Psoas muscle (tissue), 8 donors: ENCODE measurements around the gene ZNF524. TPM values are rescaled to one million over a fixed set of nuclear protein-coding genes. Genes with fewer than 3 reads are reported as not detected.

Source experiments
- ATAC-seq, 4 donors: fragments of 200-7000 bp; cut with Tn5 transposase; one replicate each; pipeline ENCODE4 v1.9.1; 2020; ENCODE audit warnings: moderate library complexity in 3 of 4, mild to moderate bottlenecking in 2 of 4
- DNase-seq, 2 donors: peaks; one replicate each; pipeline ENCODE4 v3.0.0-alpha.2; 2020
- H3K27ac ChIP-seq: fragments of 200-600 bp; one replicate; pipeline ENCODE4 v1.8.0; 2022
- H3K27me3 ChIP-seq, 3 donors: fragments of 200-600 bp in 1 of 3; one replicate each; pipeline versions ENCODE4 v1.6.1 to v1.8.0; 2013 to 2022; ENCODE audit warnings: low read length in 2 of 3, mild to moderate bottlenecking in 2 of 3, moderate library complexity in 1 of 3; ENCODE audit not compliant: insufficient read depth in 3 of 3
- H3K36me3 ChIP-seq, 2 donors: fragments of 200-600 bp in 1 of 2; one replicate each; pipeline versions ENCODE4 v1.6.1 to v1.8.0; 2013 to 2022; ENCODE audit warnings: low read depth in 1 of 2, mild to moderate bottlenecking in 1 of 2, moderate library complexity in 1 of 2; ENCODE audit not compliant: insufficient read depth in 1 of 2
- H3K4me1 ChIP-seq: fragments of 200-600 bp; one replicate; pipeline ENCODE4 v1.8.0; 2022
- H3K4me3 ChIP-seq: fragments of 200-600 bp; one replicate; pipeline ENCODE4 v1.8.0; 2022; ENCODE audit warnings: mild to moderate bottlenecking
- H3K9me3 ChIP-seq: fragments of 200-600 bp; one replicate; pipeline ENCODE4 v1.8.0; 2022
- CTCF ChIP-seq: fragments of 200-600 bp; IDR thresholded peaks from one replicate; pipeline ENCODE4 v1.8.0; 2022; ENCODE audit warnings: antibody characterized with exemption
- WGBS, 3 donors: extraction: QIAGEN DNeasy Blood & Tissue Kit; methylation state at CpG; one replicate each; pipeline versions ENCODE4 v1.1.6 to v1.1.7; 2013; 5-methylcytosine and 5-hydroxymethylcytosine counted together
- intact Hi-C, 2 donors: fragments of 100-400 bp; cut with DNase I; formaldehyde crosslinking; loops; one replicate each; pipeline versions ENCODE4 v1.11.0 to v1.14.2; 2022
- polyA plus RNA-seq, 3 donors: library from polyadenylated mRNA; stranded (reverse); fragments of 200-250 nt; gene quantifications; one replicate each; pipeline ENCODE4 v1.2.3, GENCODE V29; 2013
- total RNA-seq, 4 donors: library from RNA; stranded (reverse); fragmentation: NEBNext Ultra II Directional in 2 of 4; extraction: Animal tissue kit (Norgen Biotek cat#: 25700) in 2 of 4; gene quantifications; one replicate each; pipeline versions ENCODE4 v1.2.1 to v1.2.4, GENCODE V29; 2021 to 2023
- donor health status: healthy with polysubstance abuse.
- donor health status: DM: no; HTN: no; CAD: no; lungs with moderate emphysema.
- donor health status: Bipolar disorder and iron deficiency.
- donor health status: healthy.
- donor health status: DM: yes; HTN: yes; CAD: no.
- donor health status: DM: no; HTN: no; CAD: no.
- donor health status: DM: no; HTN: no; CAD: no.
- donor health status: DM: yes; HTN: yes; CAD: no.

The ZNF524 gene
- total and polyA plus RNA-seq, 7 donors: 21.4 to 52.5 (median 32.0) TPM

GRCh38 chr19:55598719-55599467, 1.2 kb upstream of the ZNF524 start:
- Histone ChIP-seq H3K4me1 (peaks cover 20% of the 10 kb centered on the region), H3K27ac (peak overlapping the region; percentile 98), H3K36me3 (peaks cover 0 to 41% of the 10 kb centered on the region in 2 donors), H3K4me3 (peak overlapping the region; percentile 72), H3K9me3 (no peaks in the 10 kb centered on the region), H3K27me3 (no peaks in the 10 kb centered on the region)
- ATAC-seq (peak; percentile 80 to 85 (median 83)), DNase-seq (peak; percentile 93 to 97)
- intact Hi-C loops: loop anchor here in 1 of 2 donors (5.0 kb wide), 1 partner anchor 52 kb away; the partner anchor contains the start of gene SBK3
- WGBS, 3 donors: 5 to 6% (median 6%) methylated on average over 24 to 26 of the region's 26 CpGs
- TF ChIP-seq CTCF: no peak

- peak; percentile 99 for DNase-seq
- Histone ChIP-seq H3K9me3 (no peaks in the 10 kb centered on the region), H3K4me1 (peaks cover 24% of the 10 kb centered on the region), H3K27me3 (no peaks in the 10 kb centered on the region), H3K4me3 (peak within 1 kb of the TSS; percentile 72), H3K27ac (peak within 1 kb of the TSS; percentile 98), H3K36me3 (peaks cover 0 to 41% of the 10 kb centered on the region in 2 donors)
- WGBS, 3 donors: 0% methylated on average over 20 to 23 of the region's 23 CpGs
- intact Hi-C loops: loop anchor here in 1 of 2 donors (5.0 kb wide), 1 partner anchor 52 kb away; the partner anchor contains the start of gene SBK3
- ATAC-seq: peak; percentile 80 to 89 (median 83)
- no peak for TF ChIP-seq CTCF
Measured at GRCh38 chr19:55599468-55599841, 633 bp upstream of the ZNF524 start, which contains the start of gene FIZ1. TSS of gene FIZ1 (minus strand) at chr19:55599517. CDS start at chr19:55597865, 1,652 bp downstream.

GRCh38 chr19:55600662-55601028, 557 bp downstream of the ZNF524 start:
- no peak for TF ChIP-seq CTCF
- WGBS, 3 donors: 5 to 8% (median 5%) methylated on average over 13 to 15 of the region's 15 CpGs
- Histone ChIP-seq H3K4me3 (peak overlapping the region; percentile 72), H3K36me3 (peaks cover 0 to 30% of the 10 kb centered on the region in 2 donors), H3K9me3 (no peaks in the 10 kb centered on the region), H3K27ac (peak overlapping the region; percentile 98), H3K27me3 (no peaks in the 10 kb centered on the region), H3K4me1 (peaks cover 20% of the 10 kb centered on the region)
- intact Hi-C loops: no loop called here
- no peak for DNase-seq
- no peak for ATAC-seq

- ATAC-seq: no peak
- Histone ChIP-seq H3K36me3 (peaks cover 0 to 26% of the 10 kb centered on the region in 2 donors), H3K27me3 (no peaks in the 10 kb centered on the region), H3K27ac (peak overlapping the region; percentile 98), H3K4me3 (peak overlapping the region; percentile 72), H3K4me1 (peaks cover 17% of the 10 kb centered on the region), H3K9me3 (no peaks in the 10 kb centered on the region)
- no peak for TF ChIP-seq CTCF
- intact Hi-C loops: no loop called here
- 54 to 85% (median 55%) methylated on average over 4 of the region's 4 CpGs for WGBS, 3 donors
- DNase-seq: no peak
Measured at GRCh38 chr19:55601084-55601483, 996 bp downstream of the ZNF524 start.
